T-cell (primary cell): ENCODE data around the gene SPG7. TPM values are rescaled to one million over a fixed set of nuclear protein-coding genes. Genes with fewer than 3 reads are reported as not detected.

Experiments used
- ATAC-seq, 4 experiments: fragments of 200-7000 bp in 3 of 4; fragments of 150-1000 bp in 1 of 4; cut with Tn5 transposase; replicated peaks in 1 of 4; 1 replicate in 3 of 4; 2 replicates in 1 of 4; pipeline ENCODE4 v1.10.0; 2021; ENCODE audit warnings: moderate library complexity in 3 of 4, mild to moderate bottlenecking in 2 of 4, moderate number of reproducible peaks in 1 of 4
- CTCF ChIA-PET, 2 donors: fragments of 300-600 bp; sonication (Branson Sonifier 250); formaldehyde crosslinking; loops; one replicate each; lab custom pipeline; 2022; ENCODE audit warnings: antibody characterized with exemption in 2 of 2; lab: Charles Lee
- POLR2A ChIA-PET, 2 donors: fragments of 300-600 bp; sonication (Branson Sonifier 250); formaldehyde crosslinking; loops; one replicate each; lab custom pipeline; 2022; ENCODE audit warnings: antibody characterized with exemption in 2 of 2; lab: Charles Lee
- DNase-seq, 35 experiments: peaks; one replicate each; pipeline versions ENCODE4 v3.0.0 to v3.0.0-alpha.2; 2013 to 2023
- H3K27ac ChIP-seq: one replicate; pipeline ENCODE4 v1.5.1; 2013; ENCODE audit warnings: low read length
- H3K27me3 ChIP-seq, 2 experiments: replicated peaks in 1 of 2; 1 replicate in 1 of 2; 2 replicates in 1 of 2; pipeline versions ENCODE4 v1.6.1 to v1.7.0; 2013; ENCODE audit warnings: low read length in 1 of 2, mixed read lengths in 1 of 2; ENCODE audit not compliant: control insufficient read depth in 2 of 2, insufficient read depth in 2 of 2; ENCODE audit errors: extremely low read depth in 1 of 2
- H3K36me3 ChIP-seq, 2 donors: 1 replicate in 1 of 2; 2 replicates in 1 of 2; pipeline versions ENCODE4 v1.6.1 to v1.7.0; 2013; ENCODE audit warnings: low read length in 1 of 2; ENCODE audit not compliant: control insufficient read depth in 2 of 2, insufficient read depth in 1 of 2; ENCODE audit errors: extremely low read depth in 1 of 2
- H3K4me1 ChIP-seq, 2 experiments: 1 replicate in 1 of 2; 2 replicates in 1 of 2; pipeline versions ENCODE4 v1.6.1 to v1.7.0; 2013; ENCODE audit warnings: low read length in 2 of 2, mixed read lengths in 1 of 2; ENCODE audit not compliant: insufficient read depth in 2 of 2, control insufficient read depth in 1 of 2; ENCODE audit errors: extremely low read depth in 1 of 2
- H3K4me3 ChIP-seq, 2 donors: 1 replicate in 1 of 2; 2 replicates in 1 of 2; pipeline versions ENCODE4 v1.5.1 to v1.7.0; 2013; ENCODE audit warnings: mild to moderate bottlenecking in 2 of 2, low read length in 1 of 2, moderate library complexity in 1 of 2; ENCODE audit not compliant: control insufficient read depth in 1 of 2; ENCODE audit errors: extremely low read depth in 1 of 2
- H3K9me3 ChIP-seq: 2 replicates; pipeline ENCODE4 v1.7.0; 2013
- H3K27ac Mint-ChIP-seq, 2 donors: one replicate each; pipeline ENCODE4 v1.8.0; 2020 to 2021; ENCODE audit warnings: mild to moderate bottlenecking in 2 of 2, mixed read lengths in 2 of 2
- H3K27me3 Mint-ChIP-seq, 2 donors: one replicate each; pipeline ENCODE4 v1.8.0; 2021 to 2022; ENCODE audit warnings: mixed read lengths in 2 of 2
- H3K36me3 Mint-ChIP-seq: one replicate; pipeline ENCODE4 v1.8.0; 2021; ENCODE audit warnings: mixed read lengths
- H3K4me1 Mint-ChIP-seq, 3 donors: one replicate each; pipeline ENCODE4 v1.8.0; 2020 to 2022; ENCODE audit warnings: mixed read lengths in 3 of 3, mild to moderate bottlenecking in 1 of 3
- H3K4me3 Mint-ChIP-seq, 3 donors: one replicate each; pipeline ENCODE4 v1.8.0; 2020 to 2022; ENCODE audit warnings: mild to moderate bottlenecking in 3 of 3, mixed read lengths in 3 of 3, moderate library complexity in 3 of 3
- H3K9me3 Mint-ChIP-seq, 3 donors: one replicate each; pipeline ENCODE4 v1.8.0; 2020 to 2022; ENCODE audit warnings: mixed read lengths in 3 of 3
- WGBS: methylation state at CpG from one replicate; pipeline ENCODE4 v1.1.5; 2013; ENCODE audit warnings: missing lambda C conversion rate; ENCODE audit not compliant: insufficient coverage; 5-methylcytosine and 5-hydroxymethylcytosine counted together
- total RNA-seq, 35 experiments: library from RNA in 6 of 35; stranded (reverse) in 6 of 35; fragments of 120-200 nt in 1 of 35; gene quantifications; one replicate each; pipeline versions ENCODE4 v1.2.1 to v1.2.4 and lab custom pipeline; 2013 to 2026

SPG7 gene
- total RNA-seq, 5 donors from 2014 or later (not counting 1 experiment from before 2014, with no cell fraction given), result 161 to 203 (median 184) TPM

- peak overlapping the region in 1 of 3 donors; percentile 17 for H3K4me3 Mint-ChIP-seq
Measured at GRCh38 chr16:89511374-89511773, 3.2 kb downstream of the SPG7 start.

DNA sequence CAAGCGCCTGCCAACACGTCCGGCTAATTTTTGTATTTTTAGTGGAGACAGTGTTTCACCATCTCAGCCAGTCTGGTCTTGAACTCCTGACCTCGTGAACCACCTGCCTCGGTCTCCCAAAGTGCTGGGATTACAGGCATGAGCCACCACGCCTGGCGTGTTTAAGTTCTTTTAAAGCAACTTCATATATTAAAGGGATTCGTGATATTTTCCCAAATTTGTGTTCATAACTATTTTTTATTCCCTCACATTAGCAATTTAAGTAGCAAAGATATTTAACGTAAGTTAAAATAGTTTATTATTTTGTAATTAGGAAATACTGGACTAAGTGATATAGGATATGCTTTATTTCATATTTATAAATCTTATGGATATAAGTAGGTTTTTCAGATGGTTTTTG lies 4.2 kb downstream of the SPG7 start:
- Histone ChIP-seq H3K36me3 (peaks cover 6 to 52% of the 10 kb centered on the region in 2 donors), H3K4me3 (no peak overlapping the region), H3K27ac (no peak overlapping the region), H3K27me3 (no peaks in the 10 kb centered on the region), H3K9me3 (no peaks in the 10 kb centered on the region), H3K4me1 (peaks cover 5 to 20% of the 10 kb centered on the region in 2 experiments)
- CTCF ChIA-PET, result no interaction called here
- ATAC-seq, result no peak
- H3K9me3 Mint-ChIP-seq, result no peaks in the 10 kb centered on the region
- no peak overlapping the region for H3K4me3 Mint-ChIP-seq
- DNase-seq, result no peak
- no peak overlapping the region for H3K27ac Mint-ChIP-seq
- no peaks in the 10 kb centered on the region for H3K27me3 Mint-ChIP-seq
- POLR2A ChIA-PET, result no interaction called here
- peaks cover 0 to 16% (median 7%) of the 10 kb centered on the region in 3 donors for H3K4me1 Mint-ChIP-seq
- H3K36me3 Mint-ChIP-seq, result peaks cover 13% of the 10 kb centered on the region
- no CpG with 5 or more reads among the region's 9 CpGs for WGBS

More at GRCh38 chr16:89511374-89511773, 3.2 kb downstream of the SPG7 start:
- Mint-ChIP-seq H3K9me3 (no peaks in the 10 kb centered on the region), H3K36me3 (peaks cover 9% of the 10 kb centered on the region), H3K27ac (no peak overlapping the region), H3K4me1 (peaks cover 7 to 23% (median 14%) of the 10 kb centered on the region in 3 donors), H3K27me3 (no peaks in the 10 kb centered on the region)
- peaks cover 14 to 29% of the 10 kb centered on the region in 2 experiments for H3K4me1 ChIP-seq
- ChIA-PET CTCF (interaction anchor here in 1 of 2 donors (1.1 kb wide), 1 partner anchor 17 kb away, joined by 10 read pairs; no protein-coding TSS in a partner anchor), POLR2A (no interaction called here)
- no peaks in the 10 kb centered on the region for H3K27me3 ChIP-seq
- no peak overlapping the region for H3K27ac ChIP-seq
- peak in 1 of 35 experiments; percentile 5 for DNase-seq
- H3K4me3 ChIP-seq, result no peak overlapping the region
- WGBS, result 71% methylated on average over 4 of the region's 8 CpGs
- no peaks in the 10 kb centered on the region for H3K9me3 ChIP-seq
- no peak for ATAC-seq
- peaks cover 4 to 45% of the 10 kb centered on the region in 2 donors for H3K36me3 ChIP-seq

DNA sequence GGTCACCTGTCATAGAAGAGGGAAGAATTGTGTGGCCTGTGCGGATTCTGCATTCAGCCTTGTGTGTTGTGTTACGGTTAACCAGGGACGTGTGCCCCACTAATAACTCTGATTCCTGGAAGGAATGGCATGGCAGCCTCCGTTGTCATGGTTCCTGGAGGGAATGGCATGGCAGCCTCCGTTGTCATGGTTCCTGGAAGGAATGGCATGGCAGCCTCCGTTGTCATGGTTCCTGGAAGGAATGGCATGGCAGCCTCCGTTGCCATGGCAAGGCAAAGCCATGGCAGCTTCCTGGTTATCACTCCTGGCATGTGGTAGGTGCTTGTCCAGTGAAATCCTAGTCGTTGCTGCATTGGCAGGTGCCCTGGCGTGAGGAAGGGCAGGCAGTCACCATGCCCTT lies 8.9 kb downstream of the SPG7 start:
- H3K27ac ChIP-seq, result no peak overlapping the region
- Mint-ChIP-seq H3K27ac (no peak overlapping the region), H3K4me3 (no peak overlapping the region), H3K4me1 (peaks cover 1 to 10% (median 7%) of the 10 kb centered on the region in 3 donors), H3K9me3 (no peaks in the 10 kb centered on the region), H3K36me3 (peaks cover 38% of the 10 kb centered on the region), H3K27me3 (no peaks in the 10 kb centered on the region)
- 94% methylated on average over 9 of the region's 9 CpGs for WGBS
- ChIA-PET CTCF (no interaction called here), POLR2A (no interaction called here)
- ATAC-seq, result no peak
- no peak overlapping the region for H3K4me3 ChIP-seq
- no peaks in the 10 kb centered on the region for H3K27me3 ChIP-seq
- H3K9me3 ChIP-seq, result no peaks in the 10 kb centered on the region
- peaks cover 18 to 70% of the 10 kb centered on the region in 2 donors for H3K36me3 ChIP-seq
- no peak for DNase-seq
- no peaks in the 10 kb centered on the region for H3K4me1 ChIP-seq

DNA sequence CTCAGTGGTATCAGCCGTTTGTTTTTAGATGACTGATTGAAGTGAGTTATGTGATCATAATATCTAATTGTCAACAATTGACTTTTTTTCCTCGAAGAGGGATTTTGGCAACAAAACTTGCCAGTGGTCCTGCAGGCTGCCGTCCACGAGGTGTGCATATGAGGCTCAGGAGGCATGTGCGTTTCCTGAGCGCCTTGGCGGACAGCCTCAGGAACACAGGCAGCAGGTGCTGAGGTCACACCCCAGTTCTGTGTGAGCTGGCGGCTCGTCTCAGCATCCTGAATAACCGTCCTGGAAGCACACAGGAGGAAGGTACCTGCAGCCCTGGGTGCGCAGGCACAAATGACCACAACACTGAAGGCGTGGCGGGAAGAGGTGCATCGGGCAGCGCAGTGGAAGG lies 11.7 kb downstream of the SPG7 start:
- Histone ChIP-seq H3K27ac (no peak overlapping the region), H3K27me3 (no peaks in the 10 kb centered on the region), H3K4me3 (no peak overlapping the region), H3K36me3 (peaks cover 31 to 80% of the 10 kb centered on the region in 2 donors), H3K9me3 (no peaks in the 10 kb centered on the region), H3K4me1 (no peaks in the 10 kb centered on the region)
- Mint-ChIP-seq H3K27ac (no peak overlapping the region), H3K4me1 (peaks cover 1 to 10% (median 8%) of the 10 kb centered on the region in 3 donors), H3K27me3 (no peaks in the 10 kb centered on the region), H3K9me3 (no peaks in the 10 kb centered on the region), H3K36me3 (peaks cover 43% of the 10 kb centered on the region), H3K4me3 (no peak overlapping the region)
- WGBS, result 95% methylated on average over 13 of the region's 15 CpGs
- DNase-seq (no peak), ATAC-seq (no peak)
- ChIA-PET POLR2A (no interaction called here), CTCF (no interaction called here)

DNA sequence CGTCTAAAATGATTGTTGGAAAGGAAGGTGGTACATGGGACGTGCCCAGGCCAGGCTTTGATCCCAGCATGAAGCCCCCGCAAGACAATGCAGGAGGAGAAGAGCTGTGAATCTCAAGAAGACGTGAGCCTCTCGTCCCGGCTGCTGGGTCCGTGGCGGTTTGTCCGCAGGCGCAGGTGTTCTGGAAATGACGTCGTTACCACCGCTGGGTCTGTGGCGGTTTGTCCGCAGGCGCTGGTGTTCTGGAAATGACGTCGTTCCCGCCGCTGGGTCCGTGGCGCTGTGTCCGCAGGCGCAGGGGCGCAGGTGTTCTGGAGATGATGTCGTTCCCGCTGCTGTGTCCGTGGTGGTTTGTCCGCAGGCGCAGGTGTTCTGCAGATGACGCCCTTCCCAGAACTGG lies 14.1 kb downstream of the SPG7 start:
- POLR2A ChIA-PET, result interaction anchor here in 1 of 2 donors (0.7 kb wide), 1 partner anchor 12 kb away, joined by 3 read pairs; no protein-coding TSS in a partner anchor
- Histone ChIP-seq H3K9me3 (no peaks in the 10 kb centered on the region), H3K27ac (no peak overlapping the region), H3K36me3 (peaks cover 36 to 87% of the 10 kb centered on the region in 2 donors), H3K4me3 (no peak overlapping the region), H3K27me3 (no peaks in the 10 kb centered on the region), H3K4me1 (no peaks in the 10 kb centered on the region)
- Mint-ChIP-seq H3K4me1 (peaks cover 0 to 10% (median 8%) of the 10 kb centered on the region in 3 donors), H3K4me3 (no peak overlapping the region), H3K27me3 (no peaks in the 10 kb centered on the region), H3K36me3 (peaks cover 53% of the 10 kb centered on the region), H3K9me3 (no peaks in the 10 kb centered on the region), H3K27ac (no peak overlapping the region)
- no peak for ATAC-seq
- no peak for DNase-seq
- CTCF ChIA-PET, result no interaction called here
- 97% methylated on average over 31 of the region's 31 CpGs for WGBS

DNA sequence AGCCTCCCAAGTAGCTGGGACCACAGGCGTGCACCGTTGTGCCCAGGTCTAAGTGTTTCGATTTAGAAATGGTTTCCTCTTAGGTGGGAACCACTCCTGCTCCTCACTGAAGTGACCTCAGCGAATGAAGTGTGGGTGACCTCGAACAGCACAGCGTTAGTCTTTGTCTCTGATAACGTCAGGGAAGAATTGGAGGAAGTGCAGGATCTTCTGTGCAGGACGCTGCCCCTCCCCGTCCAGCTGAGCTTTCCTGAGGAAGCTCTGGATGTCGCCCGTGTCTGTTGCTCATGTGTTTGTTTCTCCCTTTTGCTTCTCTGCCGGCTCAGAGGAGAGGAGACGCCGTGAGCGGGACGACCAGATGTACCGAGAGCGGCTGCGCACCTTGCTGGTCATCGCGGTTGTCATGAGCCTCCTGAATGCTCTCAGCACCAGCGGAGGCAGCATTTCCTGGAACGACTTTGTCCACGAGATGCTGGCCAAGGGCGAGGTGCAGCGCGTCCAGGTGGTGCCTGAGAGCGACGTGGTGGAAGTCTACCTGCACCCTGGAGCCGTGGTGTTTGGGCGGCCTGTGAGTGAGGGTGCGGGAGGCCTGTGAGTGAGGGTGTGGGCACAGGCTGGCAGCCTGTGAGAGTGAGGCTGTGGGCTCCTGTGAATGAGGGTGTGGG lies 15.6 kb downstream of the SPG7 start:
- Mint-ChIP-seq H3K4me1 (peaks cover 0 to 5% (median 4%) of the 10 kb centered on the region in 3 donors), H3K9me3 (no peaks in the 10 kb centered on the region), H3K27me3 (no peaks in the 10 kb centered on the region), H3K4me3 (no peak overlapping the region), H3K36me3 (peaks cover 47% of the 10 kb centered on the region), H3K27ac (no peak overlapping the region)
- ChIA-PET CTCF (no interaction called here), POLR2A (no interaction called here)
- H3K36me3 ChIP-seq, result peaks cover 34 to 80% of the 10 kb centered on the region in 2 donors
- no peak for DNase-seq
- no peak for ATAC-seq
- no peak overlapping the region for H3K4me3 ChIP-seq
- 95% methylated on average over 25 of the region's 32 CpGs for WGBS
- no peaks in the 10 kb centered on the region for H3K27me3 ChIP-seq
- H3K27ac ChIP-seq, result no peak overlapping the region
- no peaks in the 10 kb centered on the region for H3K9me3 ChIP-seq
- H3K4me1 ChIP-seq, result no peaks in the 10 kb centered on the region
